Measurements from ENCODE around the gene PRR35. TPM values are rescaled to one million over a fixed set of nuclear protein-coding genes. Genes with fewer than 3 reads are reported as not detected.
"Not testable (repeated sequence)": the region's sequence is repeated elsewhere in the genome, so short reads cannot be mapped to it uniquely, and the experiment has no call there.

Gene PRR35
- polyA plus RNA-seq, 1 donor from 2014 or later: not detected

- Mint-ChIP-seq H3K27me3 (no peaks in the 10 kb centered on the region), H3K27ac (peak overlapping the region in 1 of 3 donors; percentile 82), H3K36me3 (no peaks in the 10 kb centered on the region), H3K9me3 (no peaks in the 10 kb centered on the region), H3K4me3 (no peak overlapping the region), H3K4me1 (peaks cover 5 to 23% (median 14%) of the 10 kb centered on the region in 3 donors)
These were observed 35.9 kb downstream of the PRR35 start for GRCh38 chr16:595942-596735.

DNA sequence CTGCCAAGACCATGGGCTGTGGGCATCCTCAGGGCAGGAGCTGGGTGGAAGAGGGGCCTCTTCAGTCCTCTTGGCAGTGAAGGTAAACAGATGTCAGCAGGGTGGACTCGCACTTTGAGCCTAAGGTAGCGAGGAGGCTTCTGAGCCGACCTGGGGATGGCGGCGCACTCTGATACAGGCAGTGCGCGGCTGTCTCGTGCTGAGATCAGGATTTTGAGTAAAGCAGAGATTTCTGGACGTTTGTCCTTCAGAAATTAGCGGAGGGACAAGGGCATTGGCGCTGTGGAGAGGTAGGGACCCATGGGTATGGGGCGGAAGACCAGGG, 36.5 kb downstream of the PRR35 start:
- H3K4me3 Mint-ChIP-seq: no peak overlapping the region
- H3K9me3 Mint-ChIP-seq: no peaks in the 10 kb centered on the region
- H3K27ac Mint-ChIP-seq: peak overlapping the region in 1 of 3 donors; percentile 82

DNA sequence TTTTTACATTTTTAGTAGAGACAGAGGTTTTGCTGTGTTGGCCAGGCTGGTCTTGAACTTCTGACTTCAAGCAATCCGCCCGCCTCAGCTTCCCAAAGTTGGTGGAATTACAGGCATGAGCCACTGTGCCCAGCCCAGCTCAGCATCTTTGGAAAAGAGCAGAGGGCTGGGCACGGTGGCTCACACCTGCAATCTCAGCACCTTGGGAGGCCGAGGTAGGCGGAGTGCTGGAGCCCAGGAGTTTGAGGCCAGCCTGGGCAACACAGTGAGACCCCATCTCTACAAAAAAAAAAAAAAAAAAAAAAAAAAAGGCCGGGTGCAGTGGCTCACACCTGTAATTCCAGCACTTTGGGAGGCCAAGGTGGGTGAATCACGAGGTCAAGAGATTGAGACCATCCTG, 37.5 kb downstream of the PRR35 start:
- H3K27ac Mint-ChIP-seq, H3K4me3 Mint-ChIP-seq: not testable (repeated sequence)

More for the DNA sequence above, 36.5 kb downstream of the PRR35 start:
- Mint-ChIP-seq H3K4me1 (peaks cover 5 to 21% (median 12%) of the 10 kb centered on the region in 3 donors), H3K27me3 (no peaks in the 10 kb centered on the region), H3K36me3 (no peaks in the 10 kb centered on the region)

DNA sequence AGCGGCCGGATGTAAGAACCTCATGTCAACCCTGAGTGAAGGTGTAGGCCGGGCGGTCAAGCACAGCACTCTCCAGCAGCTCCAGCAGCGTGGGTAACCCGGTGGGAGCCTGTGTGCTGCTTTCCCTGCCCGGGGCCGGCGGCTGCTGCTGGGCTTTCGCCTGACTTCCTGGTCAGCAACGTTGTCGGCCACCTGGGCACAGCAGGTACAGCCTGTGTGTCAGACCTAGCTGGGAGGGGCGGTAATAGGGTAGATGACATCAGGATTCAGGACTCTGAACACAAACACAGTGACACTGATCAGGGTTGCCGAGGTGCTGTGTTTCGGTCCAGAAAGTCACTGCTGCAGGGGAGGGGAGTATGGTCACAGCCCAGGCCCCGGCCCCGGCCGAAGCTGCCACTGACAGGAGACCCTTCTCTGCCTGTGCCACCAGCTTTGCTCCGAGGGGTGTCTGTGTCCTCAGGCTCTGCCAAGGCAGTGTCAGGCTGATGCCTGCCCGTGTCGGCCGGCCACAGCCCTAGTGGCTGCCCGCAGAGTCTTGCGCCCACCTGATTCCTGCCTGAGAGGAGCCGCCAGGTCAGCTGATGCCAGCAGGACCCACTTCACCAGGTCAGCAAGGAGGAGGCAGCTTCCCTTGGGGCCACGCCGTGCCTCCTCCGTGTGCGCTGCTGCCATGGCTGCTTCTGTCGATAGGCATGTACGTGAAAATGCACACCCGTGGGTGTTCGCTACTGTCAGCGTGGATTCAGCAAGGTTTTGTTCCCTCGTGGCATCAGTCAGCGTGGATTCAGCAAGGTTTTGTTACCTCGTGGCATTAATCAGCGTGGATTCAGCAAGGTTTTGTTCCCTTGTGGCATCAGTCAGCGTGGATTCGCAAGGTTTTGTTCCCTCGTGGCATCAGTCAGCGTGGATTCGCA, 38.9 kb downstream of the PRR35 start:
- peaks cover 3% of the 10 kb centered on the region for H3K36me3 Mint-ChIP-seq
- no peaks in the 10 kb centered on the region for H3K27me3 Mint-ChIP-seq
- H3K4me3 Mint-ChIP-seq: no peak overlapping the region
- H3K9me3 Mint-ChIP-seq: no peaks in the 10 kb centered on the region
- H3K4me1 Mint-ChIP-seq: peaks cover 0 to 9% (median 7%) of the 10 kb centered on the region in 3 donors
- H3K27ac Mint-ChIP-seq: peak overlapping the region in 1 of 3 donors; percentile 35

More for the DNA sequence above, 37.5 kb downstream of the PRR35 start:
- not testable (repeated sequence) for H3K9me3 Mint-ChIP-seq, H3K36me3 Mint-ChIP-seq, H3K27me3 Mint-ChIP-seq
- peaks cover 5 to 16% (median 12%) of the 10 kb centered on the region in 3 donors for H3K4me1 Mint-ChIP-seq

DNA sequence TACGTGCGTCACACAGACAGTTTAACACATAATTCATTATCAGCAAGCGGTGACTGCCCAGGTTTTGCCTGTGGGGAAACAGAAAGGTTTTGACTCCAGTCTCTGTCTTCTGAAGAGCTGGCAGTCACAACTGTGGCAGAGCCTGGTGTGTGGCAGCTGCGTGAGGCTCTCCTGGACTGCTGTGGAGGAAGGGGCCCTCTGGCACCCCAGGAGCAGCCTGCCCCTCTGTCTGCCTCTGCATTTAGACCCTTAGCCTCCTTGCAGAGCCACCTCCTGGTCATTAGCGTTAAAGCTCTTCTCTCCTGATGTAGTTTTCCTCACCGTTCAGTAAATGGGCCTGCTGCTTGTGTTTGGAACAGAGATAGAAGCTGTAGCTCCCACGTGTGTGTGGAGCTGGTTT, 40.6 kb downstream of the PRR35 start:
- Mint-ChIP-seq H3K4me1 (peaks cover 0 to 7% (median 6%) of the 10 kb centered on the region in 3 donors), H3K9me3 (no peaks in the 10 kb centered on the region), H3K36me3 (peaks cover 3% of the 10 kb centered on the region), H3K27me3 (no peaks in the 10 kb centered on the region), H3K4me3 (no peak overlapping the region), H3K27ac (no peak overlapping the region)

DNA sequence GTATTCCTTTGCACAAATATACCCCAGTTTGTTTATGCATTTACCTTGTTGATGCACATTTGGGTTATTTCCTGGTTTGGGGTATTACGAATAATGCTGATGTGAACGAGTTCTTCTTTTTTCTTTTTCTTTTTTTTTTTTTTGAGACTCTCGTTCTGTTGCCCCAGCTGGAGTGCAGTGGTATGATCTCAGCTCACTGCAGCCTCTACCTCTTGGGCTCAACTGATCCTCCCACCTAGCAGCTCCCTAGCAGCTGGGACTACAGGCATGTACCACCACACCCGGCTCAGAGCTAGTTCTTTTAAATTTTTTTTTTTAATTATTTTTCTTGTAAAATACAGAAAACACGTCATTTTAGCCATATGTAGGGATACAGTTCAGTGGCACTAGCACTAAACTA, 43.7 kb downstream of the PRR35 start:
- no peak overlapping the region for H3K4me3 Mint-ChIP-seq
- H3K9me3 Mint-ChIP-seq: no peaks in the 10 kb centered on the region
- no peak overlapping the region for H3K27ac Mint-ChIP-seq
- H3K36me3 Mint-ChIP-seq: peaks cover 3% of the 10 kb centered on the region
- no peaks in the 10 kb centered on the region for H3K27me3 Mint-ChIP-seq
- H3K4me1 Mint-ChIP-seq: peaks cover 0 to 7% (median 3%) of the 10 kb centered on the region in 3 donors

DNA sequence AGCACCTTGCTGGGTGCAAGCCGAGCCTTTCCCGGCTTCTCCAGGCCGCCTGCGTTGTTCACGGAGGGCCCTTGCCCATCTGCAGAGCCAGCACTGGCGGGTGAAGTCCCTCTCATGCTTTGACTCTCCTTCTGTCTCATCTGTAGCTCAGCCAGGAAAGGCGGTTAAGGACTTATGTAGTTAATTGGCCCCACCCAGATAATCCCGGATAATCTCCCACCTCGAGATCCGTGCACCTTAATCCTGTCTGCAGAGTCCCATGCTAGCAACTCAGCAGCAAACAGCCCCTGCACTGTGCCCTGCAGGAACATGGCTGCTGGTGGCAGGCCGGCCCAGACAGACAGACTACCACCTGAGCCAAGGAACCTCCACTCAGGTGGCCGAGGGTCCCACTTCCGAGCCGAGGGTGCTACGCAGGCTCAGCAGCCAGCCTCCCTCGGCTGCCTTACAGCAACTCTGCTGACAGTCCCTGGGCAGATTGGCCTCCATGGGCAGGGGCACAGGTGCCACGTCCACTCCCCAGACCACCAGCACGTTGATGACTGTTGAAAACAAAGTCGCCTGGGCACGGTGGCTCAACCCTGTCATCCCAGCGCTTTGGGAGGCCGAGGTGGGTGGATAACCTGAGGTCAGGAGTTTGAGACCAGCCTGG, 46.6 kb downstream of the PRR35 start:
- Mint-ChIP-seq H3K4me3 (no peak overlapping the region), H3K27me3 (no peaks in the 10 kb centered on the region), H3K9me3 (no peaks in the 10 kb centered on the region), H3K4me1 (peaks cover 4 to 8% (median 8%) of the 10 kb centered on the region in 3 donors), H3K36me3 (peaks cover 5% of the 10 kb centered on the region), H3K27ac (no peak overlapping the region)

DNA sequence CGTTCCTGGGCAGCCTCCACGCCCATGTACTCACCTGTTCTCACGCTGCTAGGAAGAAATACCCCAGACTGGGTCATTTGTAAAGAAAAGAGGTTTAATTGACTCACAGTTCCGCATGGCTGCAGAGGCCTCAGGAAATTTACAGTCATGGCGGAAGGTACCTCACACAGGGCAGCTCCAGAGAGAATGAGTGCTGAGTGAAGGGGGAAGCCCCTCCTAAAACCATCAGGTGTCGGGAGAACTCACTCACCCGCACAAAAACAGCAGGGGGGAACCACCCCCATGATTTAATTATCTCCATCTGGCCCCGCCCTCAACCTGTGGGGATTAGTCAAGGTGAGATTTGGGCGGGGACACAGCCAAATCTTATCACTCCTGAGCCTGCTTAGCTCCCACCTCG, 47.8 kb downstream of the PRR35 start:
- H3K36me3 Mint-ChIP-seq: peaks cover 5% of the 10 kb centered on the region
- no peak overlapping the region for H3K27ac Mint-ChIP-seq
- no peaks in the 10 kb centered on the region for H3K9me3 Mint-ChIP-seq
- H3K27me3 Mint-ChIP-seq: no peaks in the 10 kb centered on the region
- no peak overlapping the region for H3K4me3 Mint-ChIP-seq
- peaks cover 4 to 8% (median 6%) of the 10 kb centered on the region in 3 donors for H3K4me1 Mint-ChIP-seq

GRCh38 chr16:609316-609715, 49.1 kb downstream of the PRR35 start:
- Mint-ChIP-seq H3K9me3 (peaks cover 0 to 3% (median 0%) of the 10 kb centered on the region in 3 donors), H3K36me3 (peaks cover 2% of the 10 kb centered on the region), H3K27me3 (no peaks in the 10 kb centered on the region), H3K4me1 (peaks cover 4 to 10% (median 6%) of the 10 kb centered on the region in 3 donors), H3K4me3 (peak overlapping the region in 1 of 4 donors; percentile 17), H3K27ac (peak overlapping the region in 1 of 3 donors; percentile 43)

DNA sequence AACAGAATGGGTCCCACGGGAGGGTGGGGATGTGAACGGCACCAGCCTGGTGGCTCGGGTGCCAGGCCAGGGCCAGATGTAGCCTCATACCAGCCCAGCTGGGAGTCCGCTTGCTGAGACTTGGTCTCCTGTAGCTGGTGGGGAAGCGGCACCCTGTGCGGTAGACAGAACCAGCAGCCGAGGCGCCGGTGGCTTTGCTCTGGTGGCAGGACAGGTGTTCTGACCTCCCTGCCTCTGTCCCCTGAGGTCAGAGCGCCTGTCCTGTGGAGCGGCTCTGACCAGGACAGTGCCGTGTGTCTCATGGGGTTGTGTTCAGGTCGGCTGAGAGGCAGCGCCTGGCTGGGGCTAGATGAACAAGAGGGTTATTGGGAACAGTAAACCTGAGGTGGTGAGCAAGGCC, 49.8 kb downstream of the PRR35 start:
- Mint-ChIP-seq H3K9me3 (peaks cover 0 to 3% (median 0%) of the 10 kb centered on the region in 3 donors), H3K36me3 (peaks cover 2% of the 10 kb centered on the region), H3K27me3 (no peaks in the 10 kb centered on the region), H3K4me1 (peaks cover 6 to 10% (median 8%) of the 10 kb centered on the region in 3 donors), H3K4me3 (no peak overlapping the region), H3K27ac (peak overlapping the region in 1 of 3 donors; percentile 43)

- Mint-ChIP-seq H3K27me3 (no peaks in the 10 kb centered on the region), H3K4me1 (peaks cover 10 to 12% (median 10%) of the 10 kb centered on the region in 3 donors), H3K9me3 (peaks cover 0 to 3% (median 0%) of the 10 kb centered on the region in 3 donors), H3K36me3 (peaks cover 2% of the 10 kb centered on the region), H3K4me3 (no peak overlapping the region), H3K27ac (peak overlapping the region in 2 of 3 donors; percentile 78 to 82)
These were observed 50.6 kb downstream of the PRR35 start for GRCh38 chr16:610513-611381.

GRCh38 chr16:615122-615521, 54.9 kb downstream of the PRR35 start:
- no peaks in the 10 kb centered on the region for H3K27me3 Mint-ChIP-seq
- no peak overlapping the region for H3K4me3 Mint-ChIP-seq
- H3K9me3 Mint-ChIP-seq: peaks cover 0 to 3% (median 0%) of the 10 kb centered on the region in 3 donors
- peaks cover 5 to 10% (median 9%) of the 10 kb centered on the region in 3 donors for H3K4me1 Mint-ChIP-seq
- H3K27ac Mint-ChIP-seq: peak overlapping the region in 1 of 3 donors; percentile 46
- peaks cover 4% of the 10 kb centered on the region for H3K36me3 Mint-ChIP-seq

Data from IgD-negative memory B cell (primary cell).